Stomach (tissue), 9 donors: ENCODE data around the gene PPP6C. TPM values are rescaled to one million over a fixed set of nuclear protein-coding genes. Genes with fewer than 3 reads are reported as not detected.

Source experiments
- DNase-seq, 2 donors: peaks; one replicate each; pipeline versions ENCODE4 v3.0.0 to v3.0.0-alpha.2; 2013 to 2019
- H3K27ac ChIP-seq, 5 donors: fragments of 200-600 bp in 4 of 5; sonication (generic) in 4 of 5; one replicate each; pipeline ENCODE4 v1.5.1; 2013 to 2019; ENCODE audit warnings: mild to moderate bottlenecking in 1 of 5, moderate library complexity in 1 of 5
- H3K27me3 ChIP-seq, 3 donors: fragments of 200-600 bp; sonication (generic); one replicate each; pipeline ENCODE4 v1.5.1; 2017 to 2019; ENCODE audit warnings: mixed run types in 1 of 3
- H3K36me3 ChIP-seq, 4 donors: fragments of 200-600 bp; sonication (generic); 1 replicate in 3 of 4; 2 replicates in 1 of 4; pipeline ENCODE4 v1.5.1; 2016 to 2019
- H3K4me1 ChIP-seq, 4 donors: fragments of 200-600 bp; sonication (generic); one replicate each; pipeline ENCODE4 v1.5.1; 2016 to 2019
- H3K4me3 ChIP-seq, 4 donors: fragments of 200-600 bp; sonication (generic) in 3 of 4; one replicate each; pipeline ENCODE4 v1.5.1; 2016 to 2019; ENCODE audit warnings: mild to moderate bottlenecking in 1 of 4
- H3K9me3 ChIP-seq, 4 donors: fragments of 200-600 bp; sonication (generic); one replicate each; pipeline ENCODE4 v1.5.1; 2016 to 2019
- EP300 ChIP-seq: sonication (generic); formaldehyde crosslinking; IDR thresholded peaks from one replicate; pipeline ENCODE4 v1.6.1; 2017; ENCODE audit warnings: antibody characterized with exemption
- POLR2A ChIP-seq, 4 donors: fragments of 450-650 bp; IDR thresholded peaks; one replicate each; pipeline ENCODE4 v1.6.1; 2016; ENCODE audit warnings: antibody characterized with exemption in 4 of 4, control low read depth in 2 of 4, mild to moderate bottlenecking in 1 of 4, moderate library complexity in 1 of 4
- POLR2AphosphoS5 ChIP-seq, 3 donors: sonication (generic); formaldehyde crosslinking; IDR thresholded peaks; one replicate each; pipeline ENCODE4 v1.6.1; 2016; ENCODE audit warnings: antibody characterized with exemption in 3 of 3
- WGBS, 5 donors: extraction: QIAGEN DNeasy Blood & Tissue Kit in 3 of 5; methylation state at CpG; one replicate each; pipeline versions ENCODE4 v1.1.5 to v1.1.7; 2013 to 2018; 5-methylcytosine and 5-hydroxymethylcytosine counted together
- intact Hi-C: fragments of 100-400 bp; cut with DNase I; formaldehyde crosslinking; loops from one replicate; pipeline ENCODE4 v1.15.1; 2023; ENCODE audit warnings: low total_unique reads
- polyA plus RNA-seq, 3 donors: library from polyadenylated mRNA; stranded (reverse); fragments of 200-250 nt; gene quantifications; one replicate each; pipeline ENCODE4 v1.2.3, GENCODE V29; 2013
- total RNA-seq, 5 donors: library from RNA; depleted of rRNA; stranded (reverse); fragments of >200 nt; gene quantifications; one replicate each; pipeline versions ENCODE4 v1.1.0 to v1.2.3, GENCODE V29; 2014 to 2016
- TF ChIP-seq, protein P1 (sequence below), 7 experiments: fragments of 450-650 bp in 4 of 7; fragments of 200-600 bp in 3 of 7; sonication (generic) in 3 of 7; IDR thresholded peaks; one replicate each; pipeline ENCODE4 v1.5.1; 2016 to 2019; ENCODE audit warnings: antibody characterized with exemption in 7 of 7, control low read depth in 2 of 7, mild to moderate bottlenecking in 1 of 7
- donor health status: healthy with polysubstance abuse.
- donor health status: Bipolar disorder and iron deficiency.
- donor health status: healthy.

PPP6C gene
- total and polyA plus RNA-seq, 8 donors: 4.6 to 62.0 (median 26.3) TPM

DNA sequence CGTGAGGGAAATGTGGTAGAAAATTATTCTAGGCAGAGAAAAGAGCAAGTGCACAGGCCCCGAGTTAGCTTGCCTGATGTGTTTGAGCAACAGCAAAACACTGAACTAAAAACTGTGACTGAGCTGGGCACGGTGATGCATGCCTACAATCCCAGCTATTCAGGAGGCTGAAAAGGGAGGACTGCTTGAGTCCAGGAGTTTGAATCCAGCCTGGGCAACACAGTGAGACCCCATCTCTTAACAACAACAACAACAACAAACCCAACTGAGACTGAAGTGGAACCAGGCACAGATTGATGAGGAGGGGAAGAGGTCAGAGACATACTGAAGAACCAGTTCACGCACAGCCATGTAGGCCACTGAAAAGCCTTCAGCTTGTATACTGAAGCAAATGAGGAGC is 88.8 kb downstream of the PPP6C start:
- Histone ChIP-seq H3K9me3 (no peaks in the 10 kb centered on the region), H3K4me3 (no peak overlapping the region), H3K27me3 (no peaks in the 10 kb centered on the region), H3K4me1 (peaks cover 0 to 11% (median 0%) of the 10 kb centered on the region in 4 donors), H3K27ac (no peak overlapping the region), H3K36me3 (no peaks in the 10 kb centered on the region)
- intact Hi-C loops: no loop called here
- 87 to 93% (median 90%) methylated on average over 4 of the region's 4 CpGs for WGBS, 5 donors
- TF ChIP-seq EP300 (no peak), POLR2A (IDR thresholded peaks at IDR 0.05) (no peak), POLR2AphosphoS5 (IDR thresholded peaks at IDR 0.05) (no peak)
- TF ChIP-seq, protein P1, sequence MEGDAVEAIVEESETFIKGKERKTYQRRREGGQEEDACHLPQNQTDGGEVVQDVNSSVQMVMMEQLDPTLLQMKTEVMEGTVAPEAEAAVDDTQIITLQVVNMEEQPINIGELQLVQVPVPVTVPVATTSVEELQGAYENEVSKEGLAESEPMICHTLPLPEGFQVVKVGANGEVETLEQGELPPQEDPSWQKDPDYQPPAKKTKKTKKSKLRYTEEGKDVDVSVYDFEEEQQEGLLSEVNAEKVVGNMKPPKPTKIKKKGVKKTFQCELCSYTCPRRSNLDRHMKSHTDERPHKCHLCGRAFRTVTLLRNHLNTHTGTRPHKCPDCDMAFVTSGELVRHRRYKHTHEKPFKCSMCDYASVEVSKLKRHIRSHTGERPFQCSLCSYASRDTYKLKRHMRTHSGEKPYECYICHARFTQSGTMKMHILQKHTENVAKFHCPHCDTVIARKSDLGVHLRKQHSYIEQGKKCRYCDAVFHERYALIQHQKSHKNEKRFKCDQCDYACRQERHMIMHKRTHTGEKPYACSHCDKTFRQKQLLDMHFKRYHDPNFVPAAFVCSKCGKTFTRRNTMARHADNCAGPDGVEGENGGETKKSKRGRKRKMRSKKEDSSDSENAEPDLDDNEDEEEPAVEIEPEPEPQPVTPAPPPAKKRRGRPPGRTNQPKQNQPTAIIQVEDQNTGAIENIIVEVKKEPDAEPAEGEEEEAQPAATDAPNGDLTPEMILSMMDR (IDR thresholded peaks at IDR 0.05): no peak
- no peak for DNase-seq

DNA sequence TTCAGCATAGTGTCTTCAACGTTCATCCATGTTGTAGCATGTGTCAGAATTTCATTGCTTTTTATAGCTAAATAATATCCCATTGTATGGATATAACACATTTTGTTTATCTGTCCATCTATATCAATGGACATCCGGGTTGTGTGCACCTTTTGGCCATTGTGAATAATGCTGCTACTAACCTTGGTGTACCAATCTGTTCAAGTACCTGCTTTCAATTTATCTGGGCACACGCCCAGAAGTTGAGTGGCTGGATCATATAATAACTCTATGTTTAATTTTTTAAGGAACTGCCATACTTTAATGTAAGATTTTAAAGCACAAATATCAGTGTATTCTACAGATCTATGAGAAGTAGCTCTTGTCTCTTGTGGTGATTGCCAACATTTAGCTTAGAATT is 89.8 kb downstream of the PPP6C start:
- intact Hi-C loops: no loop called here
- no peak overlapping the region for H3K27ac ChIP-seq
- no peaks in the 10 kb centered on the region for H3K27me3 ChIP-seq
- H3K4me3 ChIP-seq: no peak overlapping the region
- no peaks in the 10 kb centered on the region for H3K9me3 ChIP-seq
- TF ChIP-seq POLR2A (IDR thresholded peaks at IDR 0.05) (no peak), EP300 (no peak), POLR2AphosphoS5 (IDR thresholded peaks at IDR 0.05) (no peak)
- TF ChIP-seq, protein P1 (IDR thresholded peaks at IDR 0.05): no peak
- DNase-seq: no peak
- H3K36me3 ChIP-seq: no peaks in the 10 kb centered on the region
- peaks cover 0 to 11% (median 0%) of the 10 kb centered on the region in 4 donors for H3K4me1 ChIP-seq
- WGBS, 5 donors: 58 to 76% (median 64%) methylated on average over 3 of the region's 3 CpGs

Other genes with a start within 250 kb of the PPP6C start
- 10 to 100 TPM; 16.2 to 88.4 (median 20.4) TPM for gene GOLGA1, start 248.7 kb downstream of the PPP6C start, total RNA-seq
- 1 to 10 TPM; 4.1 to 6.4 (median 5.0) TPM for gene GOLGA1, start 248.7 kb downstream of the PPP6C start, polyA plus RNA-seq
- 10 to 100 TPM in 3 of 5 donors, 1 to 10 TPM in 2; 1.2 to 21.0 (median 11.7) TPM for gene SCAI, start 46.3 kb downstream of the PPP6C start, total RNA-seq
- gene SCAI, start 46.3 kb downstream of the PPP6C start, polyA plus RNA-seq: under 1 TPM; 0.46 to 0.83 (median 0.50) TPM
- gene RABEPK, start 10.7 kb upstream of the PPP6C start, total RNA-seq: 10 to 100 TPM; 11.2 to 32.6 (median 12.7) TPM
- 10 to 100 TPM; 17.4 to 18.8 (median 17.9) TPM for gene RABEPK, start 10.7 kb upstream of the PPP6C start, polyA plus RNA-seq
- 100 to 1,000 TPM in 3 of 5 donors, 10 to 100 TPM in 2; 40.8 to 142 (median 137) TPM for gene HSPA5, start 51.5 kb upstream of the PPP6C start, total RNA-seq
- gene HSPA5, start 51.5 kb upstream of the PPP6C start, polyA plus RNA-seq: 10 to 100 TPM; 21.5 to 99.3 (median 61.0) TPM
- gene GAPVD1, start 72.0 kb upstream of the PPP6C start, total RNA-seq: 100 to 1,000 TPM in 2 of 5 donors, 10 to 100 TPM in 3; 25.1 to 140 (median 42.6) TPM
- 1 to 10 TPM; 3.9 to 5.0 (median 4.5) TPM for gene GAPVD1, start 72.0 kb upstream of the PPP6C start, polyA plus RNA-seq